ENCODE results near the gene TRAM2.

- no peak for TF ChIP-seq CTCF (IDR thresholded peaks at IDR 0.05; ENCODE audit: insufficient read depth, low read length, poor library complexity, severe bottlenecking)
- no peak for TF ChIP-seq EZH2phosphoT487 (conservative IDR thresholded peaks at IDR 0.05; ENCODE audit: low read length)
Observed at GRCh38 chr6:52548999-52549398, 27.9 kb downstream of the TRAM2 start.
